Uterus (tissue), 2 donors: ENCODE results near the gene SERPINA1.

ENCODE experiments used
- CTCF ChIP-seq, 4 experiments: fragments of 200-600 bp in 2 of 4; fragments of 450-650 bp in 2 of 4; sonication (generic) in 2 of 4; IDR thresholded peaks; one replicate each; pipeline ENCODE4 v1.5.1; 2016 to 2019; ENCODE audit warnings: antibody characterized with exemption in 4 of 4, mild to moderate bottlenecking in 2 of 4, moderate library complexity in 1 of 4
- POLR2A ChIP-seq, 2 donors: fragments of 450-650 bp; IDR thresholded peaks; one replicate each; pipeline ENCODE4 v1.6.1; 2016; ENCODE audit warnings: antibody characterized with exemption in 2 of 2, mild to moderate bottlenecking in 1 of 2, moderate library complexity in 1 of 2

GRCh38 chr14:94394581-94395207, 6.3 kb upstream of the SERPINA1 start:
- no peak for TF ChIP-seq POLR2A (IDR thresholded peaks at IDR 0.05)
- no peak for TF ChIP-seq CTCF (IDR thresholded peaks at IDR 0.05)
